HL-60 (cell line): Measurements from ENCODE around the gene KPNA5.
A peak's percentile ranks its signal among the peaks of the same experiment; 100 is the strongest.

ENCODE experiments used
- DNase-seq, 2 experiments: peaks; one replicate each; pipeline ENCODE4 v3.0.0-alpha.2; 2010 to 2020; ENCODE audit warnings: low read depth in 1 of 2, low spot score in 1 of 2
- H3K27ac ChIP-seq: fragments of 250-450 bp; sonication (Bioruptor Pico); replicated peaks from 2 replicates; pipeline ENCODE4 v1.5.1; 2020; ENCODE audit warnings: mild to moderate bottlenecking, moderate library complexity
- H3K27me3 ChIP-seq: fragments of 250-450 bp; sonication (Bioruptor Pico); 2 replicates; pipeline ENCODE4 v1.5.1; 2021; ENCODE audit warnings: mild to moderate bottlenecking, moderate library complexity; ENCODE audit not compliant: insufficient read depth, poor library complexity, severe bottlenecking
- H3K4me3 ChIP-seq: replicated peaks from 2 replicates; pipeline ENCODE4 v1.5.1; 2011; ENCODE audit warnings: mild to moderate bottlenecking, control low read depth, low read length; ENCODE audit not compliant: insufficient read depth
- GABPA ChIP-seq: IDR thresholded peaks from 2 replicates; pipeline ENCODE4 v1.6.1; 2012; ENCODE audit warnings: low read depth
- POLR2AphosphoS5 ChIP-seq: IDR thresholded peaks from 2 replicates; pipeline ENCODE4 v1.6.1; 2012; ENCODE audit warnings: low read depth
- SPI1 ChIP-seq: IDR thresholded peaks from 2 replicates; pipeline ENCODE4 v1.6.1; 2012; ENCODE audit warnings: low read depth, mild to moderate bottlenecking, borderline replicate concordance
- TF ChIP-seq, protein P1 (sequence below): IDR thresholded peaks from one replicate; pipeline ENCODE4 v1.5.1; 2011; ENCODE audit warnings: low read length, control low read depth, inconsistent platforms; ENCODE audit not compliant: insufficient read depth
- TF ChIP-seq, protein P2 (sequence below): IDR thresholded peaks from 2 replicates; pipeline ENCODE4 v1.6.1; 2012; ENCODE audit warnings: low read depth; ENCODE audit not compliant: insufficient replicate concordance

The KPNA5 gene

DNA sequence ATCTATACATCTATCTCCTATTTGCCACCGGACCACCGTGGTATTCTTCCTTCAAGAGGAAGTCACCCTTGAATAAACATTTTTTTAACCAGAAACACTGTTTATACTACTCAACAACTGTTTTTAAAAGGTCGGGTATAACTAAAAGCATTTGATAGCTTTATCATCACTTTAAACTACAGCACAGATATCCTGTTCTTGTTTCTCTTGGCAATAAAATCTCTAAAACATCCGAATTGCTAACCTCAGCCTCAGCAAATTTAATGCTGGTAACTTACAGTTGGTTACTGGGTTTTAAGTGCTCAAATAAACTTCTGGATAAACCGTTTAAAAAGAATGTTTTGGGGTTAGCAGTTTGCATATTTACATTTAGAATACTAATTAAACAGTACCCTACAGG, 32.9 kb upstream of the KPNA5 start:
- no peak for DNase-seq

DNA sequence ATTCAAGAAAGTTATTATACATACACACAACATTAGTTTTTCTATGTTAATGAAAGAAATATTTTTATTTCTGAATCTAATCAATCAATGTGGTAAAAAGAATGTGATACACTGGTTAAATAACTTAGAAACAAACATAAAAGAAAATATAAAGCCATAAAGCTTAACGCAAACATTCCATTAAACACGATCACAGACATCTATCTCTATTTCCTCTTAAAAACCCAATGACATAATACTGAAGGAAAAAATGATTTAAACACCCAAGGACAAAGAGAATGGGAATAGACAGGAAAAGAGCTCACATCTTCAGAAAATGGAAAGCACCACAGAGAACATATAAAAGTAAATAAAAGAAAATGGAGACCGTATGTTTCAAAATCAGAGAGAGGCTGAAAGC, 31.9 kb upstream of the KPNA5 start:
- no peak for DNase-seq
- TF ChIP-seq, protein P1, sequence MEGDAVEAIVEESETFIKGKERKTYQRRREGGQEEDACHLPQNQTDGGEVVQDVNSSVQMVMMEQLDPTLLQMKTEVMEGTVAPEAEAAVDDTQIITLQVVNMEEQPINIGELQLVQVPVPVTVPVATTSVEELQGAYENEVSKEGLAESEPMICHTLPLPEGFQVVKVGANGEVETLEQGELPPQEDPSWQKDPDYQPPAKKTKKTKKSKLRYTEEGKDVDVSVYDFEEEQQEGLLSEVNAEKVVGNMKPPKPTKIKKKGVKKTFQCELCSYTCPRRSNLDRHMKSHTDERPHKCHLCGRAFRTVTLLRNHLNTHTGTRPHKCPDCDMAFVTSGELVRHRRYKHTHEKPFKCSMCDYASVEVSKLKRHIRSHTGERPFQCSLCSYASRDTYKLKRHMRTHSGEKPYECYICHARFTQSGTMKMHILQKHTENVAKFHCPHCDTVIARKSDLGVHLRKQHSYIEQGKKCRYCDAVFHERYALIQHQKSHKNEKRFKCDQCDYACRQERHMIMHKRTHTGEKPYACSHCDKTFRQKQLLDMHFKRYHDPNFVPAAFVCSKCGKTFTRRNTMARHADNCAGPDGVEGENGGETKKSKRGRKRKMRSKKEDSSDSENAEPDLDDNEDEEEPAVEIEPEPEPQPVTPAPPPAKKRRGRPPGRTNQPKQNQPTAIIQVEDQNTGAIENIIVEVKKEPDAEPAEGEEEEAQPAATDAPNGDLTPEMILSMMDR = no peak
- TF ChIP-seq, protein P2, sequence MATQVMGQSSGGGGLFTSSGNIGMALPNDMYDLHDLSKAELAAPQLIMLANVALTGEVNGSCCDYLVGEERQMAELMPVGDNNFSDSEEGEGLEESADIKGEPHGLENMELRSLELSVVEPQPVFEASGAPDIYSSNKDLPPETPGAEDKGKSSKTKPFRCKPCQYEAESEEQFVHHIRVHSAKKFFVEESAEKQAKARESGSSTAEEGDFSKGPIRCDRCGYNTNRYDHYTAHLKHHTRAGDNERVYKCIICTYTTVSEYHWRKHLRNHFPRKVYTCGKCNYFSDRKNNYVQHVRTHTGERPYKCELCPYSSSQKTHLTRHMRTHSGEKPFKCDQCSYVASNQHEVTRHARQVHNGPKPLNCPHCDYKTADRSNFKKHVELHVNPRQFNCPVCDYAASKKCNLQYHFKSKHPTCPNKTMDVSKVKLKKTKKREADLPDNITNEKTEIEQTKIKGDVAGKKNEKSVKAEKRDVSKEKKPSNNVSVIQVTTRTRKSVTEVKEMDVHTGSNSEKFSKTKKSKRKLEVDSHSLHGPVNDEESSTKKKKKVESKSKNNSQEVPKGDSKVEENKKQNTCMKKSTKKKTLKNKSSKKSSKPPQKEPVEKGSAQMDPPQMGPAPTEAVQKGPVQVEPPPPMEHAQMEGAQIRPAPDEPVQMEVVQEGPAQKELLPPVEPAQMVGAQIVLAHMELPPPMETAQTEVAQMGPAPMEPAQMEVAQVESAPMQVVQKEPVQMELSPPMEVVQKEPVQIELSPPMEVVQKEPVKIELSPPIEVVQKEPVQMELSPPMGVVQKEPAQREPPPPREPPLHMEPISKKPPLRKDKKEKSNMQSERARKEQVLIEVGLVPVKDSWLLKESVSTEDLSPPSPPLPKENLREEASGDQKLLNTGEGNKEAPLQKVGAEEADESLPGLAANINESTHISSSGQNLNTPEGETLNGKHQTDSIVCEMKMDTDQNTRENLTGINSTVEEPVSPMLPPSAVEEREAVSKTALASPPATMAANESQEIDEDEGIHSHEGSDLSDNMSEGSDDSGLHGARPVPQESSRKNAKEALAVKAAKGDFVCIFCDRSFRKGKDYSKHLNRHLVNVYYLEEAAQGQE = no peak
- TF ChIP-seq POLR2AphosphoS5 = no peak
- TF ChIP-seq GABPA = no peak
- no peak for TF ChIP-seq SPI1
- H3K27me3 ChIP-seq = no peaks in the 10 kb centered on the region
- H3K4me3 ChIP-seq = no peak overlapping the region
- H3K27ac ChIP-seq = no peak overlapping the region

More for the DNA sequence above, 32.9 kb upstream of the KPNA5 start:
- Histone ChIP-seq H3K27me3 (no peaks in the 10 kb centered on the region), H3K27ac (no peak overlapping the region), H3K4me3 (no peak overlapping the region)
- no peak for TF ChIP-seq SPI1
- TF ChIP-seq POLR2AphosphoS5 = no peak
- TF ChIP-seq, protein P1 = no peak
- TF ChIP-seq, protein P2 = no peak
- no peak for TF ChIP-seq GABPA

DNA sequence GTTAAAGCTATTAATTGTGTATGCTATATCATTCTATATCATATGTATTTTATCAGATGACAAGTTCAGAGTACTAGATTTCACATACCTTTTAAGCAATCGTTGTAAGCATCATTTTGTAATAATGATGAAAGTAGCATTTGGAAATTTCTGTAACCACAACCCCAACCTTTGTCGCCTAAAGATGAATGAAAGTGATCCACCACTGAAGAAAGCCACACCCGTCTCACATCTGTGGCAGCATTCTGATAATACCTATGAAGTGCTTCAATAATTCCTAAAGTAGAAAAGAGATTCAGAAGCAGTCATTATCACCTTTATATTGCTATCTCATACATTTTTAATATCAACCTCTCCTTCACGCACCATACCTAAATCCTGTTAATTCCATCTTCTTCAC, 29.1 kb upstream of the KPNA5 start:
- Histone ChIP-seq H3K4me3 (no peak overlapping the region), H3K27me3 (no peaks in the 10 kb centered on the region), H3K27ac (peak overlapping the region; percentile 25; the same call in 1 of the 2 replicates)
- DNase-seq = peak in 1 of 2 experiments; percentile 55
- TF ChIP-seq, protein P1 = no peak
- TF ChIP-seq SPI1 (no peak), GABPA (no peak), POLR2AphosphoS5 (no peak)
- TF ChIP-seq, protein P2 = no peak
